Liver (tissue), 9 donors: Measurements from ENCODE around the gene ZNF862. TPM values are rescaled to one million over a fixed set of nuclear protein-coding genes. Genes with fewer than 3 reads are reported as not detected.

Source experiments
- DNase-seq: peaks from one replicate; pipeline ENCODE4 v3.0.0-alpha.2; 2017; ENCODE audit warnings: low spot score
- H3K27ac ChIP-seq, 2 donors: one replicate each; pipeline ENCODE4 v1.7.0; 2013; ENCODE audit warnings: inconsistent platforms in 2 of 2, low read length in 2 of 2, control low read depth in 1 of 2, low read depth in 1 of 2, mild to moderate bottlenecking in 1 of 2
- H3K27me3 ChIP-seq, 4 donors: one replicate each; pipeline versions ENCODE4 v1.6.1 to v1.7.0; 2013; ENCODE audit warnings: low read length in 3 of 4, inconsistent platforms in 1 of 4, mild to moderate bottlenecking in 1 of 4, moderate library complexity in 1 of 4; ENCODE audit not compliant: control insufficient read depth in 4 of 4, insufficient read depth in 4 of 4
- H3K36me3 ChIP-seq, 4 donors: one replicate each; pipeline versions ENCODE4 v1.6.1 to v1.7.0; 2013; ENCODE audit warnings: low read length in 3 of 4, mild to moderate bottlenecking in 3 of 4, low read depth in 1 of 4, moderate library complexity in 1 of 4; ENCODE audit not compliant: control insufficient read depth in 4 of 4, insufficient read depth in 3 of 4
- H3K4me1 ChIP-seq, 4 donors: one replicate each; pipeline versions ENCODE4 v1.6.1 to v1.7.0; 2013; ENCODE audit warnings: low read length in 3 of 4, mild to moderate bottlenecking in 3 of 4, moderate library complexity in 1 of 4; ENCODE audit not compliant: control insufficient read depth in 4 of 4, insufficient read depth in 4 of 4
- H3K4me3 ChIP-seq, 3 donors: one replicate each; pipeline versions ENCODE4 v1.6.1 to v1.7.0; 2013; ENCODE audit warnings: low read length in 3 of 3, control low read depth in 1 of 3, low read depth in 1 of 3, mild to moderate bottlenecking in 1 of 3
- H3K9ac ChIP-seq, 2 donors: one replicate each; pipeline ENCODE4 v1.7.0; 2013; ENCODE audit warnings: low read length in 2 of 2, mild to moderate bottlenecking in 2 of 2, moderate library complexity in 2 of 2, control low read depth in 1 of 2, low read depth in 1 of 2
- H3K9me3 ChIP-seq, 4 donors: one replicate each; pipeline versions ENCODE4 v1.6.1 to v1.7.0; 2013; ENCODE audit warnings: low read length in 3 of 4; ENCODE audit not compliant: control insufficient read depth in 4 of 4
- EGR1 ChIP-seq, 2 donors: IDR thresholded peaks; 2 replicates each; pipeline ENCODE4 v1.6.1; 2016 to 2018; ENCODE audit warnings: antibody characterized with exemption in 2 of 2, low read depth in 2 of 2
- FOXA1 ChIP-seq: IDR thresholded peaks from 2 replicates; pipeline ENCODE4 v1.6.1; 2016; ENCODE audit warnings: antibody characterized with exemption
- FOXA2 ChIP-seq: IDR thresholded peaks from 2 replicates; pipeline ENCODE4 v1.6.1; 2016; ENCODE audit warnings: antibody characterized with exemption
- GABPA ChIP-seq, 2 donors: IDR thresholded peaks in 1 of 2; conservative IDR thresholded peaks in 1 of 2; 2 replicates each; pipeline ENCODE4 v1.6.1; 2016; ENCODE audit warnings: antibody characterized with exemption in 2 of 2, mild to moderate bottlenecking in 1 of 2, moderate library complexity in 1 of 2
- HNF4G ChIP-seq: IDR thresholded peaks from 2 replicates; pipeline ENCODE4 v1.6.1; 2016; ENCODE audit warnings: antibody characterized with exemption
- JUND ChIP-seq, 2 donors: IDR thresholded peaks; 2 replicates each; pipeline ENCODE4 v1.6.1; 2016; ENCODE audit warnings: antibody characterized with exemption in 2 of 2
- NR2F2 ChIP-seq: IDR thresholded peaks from 2 replicates; pipeline ENCODE4 v1.6.1; 2016; ENCODE audit warnings: antibody characterized with exemption
- RAD21 ChIP-seq, 2 donors: IDR thresholded peaks; 2 replicates each; pipeline ENCODE4 v1.6.1; 2016; ENCODE audit warnings: antibody characterized with exemption in 2 of 2, mild to moderate bottlenecking in 2 of 2
- RXRA ChIP-seq, 2 donors: IDR thresholded peaks; 2 replicates each; pipeline ENCODE4 v1.6.1; 2017 to 2018; ENCODE audit warnings: antibody characterized with exemption in 2 of 2, mild to moderate bottlenecking in 1 of 2
- SP1 ChIP-seq: IDR thresholded peaks from 2 replicates; pipeline ENCODE4 v1.6.1; 2018; ENCODE audit warnings: antibody characterized with exemption, mild to moderate bottlenecking
- TAF1 ChIP-seq: conservative IDR thresholded peaks from 2 replicates; pipeline ENCODE4 v1.6.1; 2016; ENCODE audit warnings: antibody characterized with exemption, mild to moderate bottlenecking
- WGBS: extraction: QIAGEN DNeasy Blood & Tissue Kit; methylation state at CpG from one replicate; pipeline ENCODE4 v1.1.7; 2013; 5-methylcytosine and 5-hydroxymethylcytosine counted together
- polyA plus RNA-seq, 2 donors: library from polyadenylated mRNA; stranded (reverse) in 1 of 2; unstranded in 1 of 2; fragments of 200-250 nt in 1 of 2; fragments of >200 nt in 1 of 2; fragmentation: Nextera tagmentation in 1 of 2; extraction: Ambion mirVana in 1 of 2; gene quantifications; one replicate each; pipeline versions ENCODE4 v1.2.1 to v1.2.3, GENCODE V29; 2013 to 2015
- total RNA-seq, 2 donors: library from RNA; depleted of rRNA; stranded (reverse); fragments of >200 nt; gene quantifications; one replicate each; pipeline ENCODE4 v1.2.3, GENCODE V29; 2014
- TF ChIP-seq, protein P1 (sequence below): IDR thresholded peaks from 2 replicates; pipeline ENCODE4 v1.6.1; 2016; ENCODE audit warnings: antibody characterized with exemption
- TF ChIP-seq, protein P2 (sequence below): IDR thresholded peaks from 2 replicates; pipeline ENCODE4 v1.6.1; 2016; ENCODE audit warnings: antibody characterized with exemption
- TF ChIP-seq, protein P3 (sequence below): IDR thresholded peaks from 2 replicates; pipeline ENCODE4 v1.6.1; 2016; ENCODE audit warnings: antibody characterized with exemption, mild to moderate bottlenecking
- TF ChIP-seq, protein P4 (sequence below): fragments of 150-350 bp; IDR thresholded peaks from 2 replicates; pipeline ENCODE4 v1.5.1; 2017; ENCODE audit warnings: improper control_type of control experiment, low read depth, low read length; ENCODE audit not compliant: missing input control
- TF ChIP-seq, protein P5 (sequence below): IDR thresholded peaks from 2 replicates; pipeline ENCODE4 v1.6.1; 2016; ENCODE audit warnings: antibody characterized with exemption
- donor health status: healthy.
- donor health status: healthy.
- donor health status: healthy.
- donor health status: healthy.
- donor health status: healthy.

Gene ZNF862
- total and polyA plus RNA-seq, 4 donors: 1.9 to 9.4 (median 3.8) TPM

DNA sequence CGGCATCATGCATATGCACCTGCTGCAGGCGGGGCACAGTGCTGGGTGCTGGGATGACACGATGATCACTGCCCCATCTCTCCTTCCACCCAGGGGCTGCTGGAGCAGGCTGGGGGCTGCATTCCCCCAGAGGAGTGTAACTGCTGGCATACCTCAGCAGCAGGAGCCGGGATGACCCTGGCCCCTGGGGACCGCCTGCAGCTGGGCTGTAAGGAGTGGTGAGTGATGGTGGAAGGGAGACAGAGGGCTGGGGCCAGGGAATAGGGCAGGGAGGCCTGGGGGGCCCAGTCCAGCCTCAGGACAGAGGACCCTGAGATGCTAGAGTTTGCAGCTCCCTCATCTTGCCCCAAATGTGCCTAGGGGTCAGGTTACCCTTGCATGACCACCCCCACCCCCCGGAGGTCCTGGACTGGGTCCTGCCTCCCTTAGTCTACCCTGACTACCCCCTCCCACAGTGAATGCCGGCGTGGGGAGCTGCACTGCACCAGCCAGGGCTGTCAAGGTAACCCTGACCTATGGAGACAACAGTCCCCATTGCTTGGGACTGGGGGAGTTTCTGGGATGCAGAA is 14.5 kb upstream of the ZNF862 start:
- H3K9me3 ChIP-seq: no peaks in the 10 kb centered on the region
- H3K9ac ChIP-seq: no peak overlapping the region
- 95% methylated on average over 8 of the region's 8 CpGs for WGBS

DNA sequence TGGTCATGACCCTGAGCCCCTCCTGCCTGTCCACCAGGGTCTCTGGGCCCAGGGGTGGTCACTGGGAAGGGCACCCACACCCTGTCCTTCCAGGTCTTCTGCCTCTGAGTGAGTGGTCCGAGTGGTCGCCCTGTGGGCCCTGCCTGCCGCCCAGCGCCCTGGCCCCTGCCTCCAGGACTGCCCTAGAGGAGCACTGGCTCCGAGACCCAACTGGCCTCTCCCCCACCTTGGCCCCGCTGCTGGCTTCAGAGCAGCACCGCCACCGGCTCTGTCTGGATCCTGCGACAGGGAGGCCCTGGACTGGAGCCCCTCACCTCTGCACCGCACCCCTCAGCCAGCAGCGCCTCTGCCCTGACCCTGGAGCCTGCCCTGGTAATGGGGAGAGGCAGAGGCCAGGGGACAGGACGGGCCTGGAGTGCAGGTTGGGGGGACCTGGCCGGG is 13.9 kb upstream of the ZNF862 start:
- Histone ChIP-seq H3K36me3 (peaks cover 0 to 2% (median 0%) of the 10 kb centered on the region in 4 donors), H3K27me3 (no peaks in the 10 kb centered on the region), H3K9me3 (no peaks in the 10 kb centered on the region), H3K4me3 (no peak overlapping the region), H3K9ac (no peak overlapping the region), H3K27ac (no peak overlapping the region), H3K4me1 (peaks cover 0 to 17% (median 7%) of the 10 kb centered on the region in 4 donors)
- no peak for DNase-seq
- 95% methylated on average over 13 of the region's 13 CpGs for WGBS
- TF ChIP-seq, protein P1, sequence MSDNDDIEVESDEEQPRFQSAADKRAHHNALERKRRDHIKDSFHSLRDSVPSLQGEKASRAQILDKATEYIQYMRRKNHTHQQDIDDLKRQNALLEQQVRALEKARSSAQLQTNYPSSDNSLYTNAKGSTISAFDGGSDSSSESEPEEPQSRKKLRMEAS: no peak
- TF ChIP-seq GABPA (IDR thresholded peaks at IDR 0.05 in 1 of 2, conservative IDR thresholded peaks at IDR 0.05 in 1 of 2) (no peak), TAF1 (no peak), SP1 (no peak), FOXA1 (no peak), NR2F2 (no peak), EGR1 (IDR thresholded peaks at IDR 0.05; ENCODE audit: low read depth in 2 of 2) (no peak), RAD21 (IDR thresholded peaks at IDR 0.05) (no peak), RXRA (IDR thresholded peaks at IDR 0.05) (no peak), JUND (IDR thresholded peaks at IDR 0.05) (no peak)
- TF ChIP-seq, protein P2, sequence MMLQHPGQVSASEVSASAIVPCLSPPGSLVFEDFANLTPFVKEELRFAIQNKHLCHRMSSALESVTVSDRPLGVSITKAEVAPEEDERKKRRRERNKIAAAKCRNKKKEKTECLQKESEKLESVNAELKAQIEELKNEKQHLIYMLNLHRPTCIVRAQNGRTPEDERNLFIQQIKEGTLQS: no peak
- TF ChIP-seq, protein P3, sequence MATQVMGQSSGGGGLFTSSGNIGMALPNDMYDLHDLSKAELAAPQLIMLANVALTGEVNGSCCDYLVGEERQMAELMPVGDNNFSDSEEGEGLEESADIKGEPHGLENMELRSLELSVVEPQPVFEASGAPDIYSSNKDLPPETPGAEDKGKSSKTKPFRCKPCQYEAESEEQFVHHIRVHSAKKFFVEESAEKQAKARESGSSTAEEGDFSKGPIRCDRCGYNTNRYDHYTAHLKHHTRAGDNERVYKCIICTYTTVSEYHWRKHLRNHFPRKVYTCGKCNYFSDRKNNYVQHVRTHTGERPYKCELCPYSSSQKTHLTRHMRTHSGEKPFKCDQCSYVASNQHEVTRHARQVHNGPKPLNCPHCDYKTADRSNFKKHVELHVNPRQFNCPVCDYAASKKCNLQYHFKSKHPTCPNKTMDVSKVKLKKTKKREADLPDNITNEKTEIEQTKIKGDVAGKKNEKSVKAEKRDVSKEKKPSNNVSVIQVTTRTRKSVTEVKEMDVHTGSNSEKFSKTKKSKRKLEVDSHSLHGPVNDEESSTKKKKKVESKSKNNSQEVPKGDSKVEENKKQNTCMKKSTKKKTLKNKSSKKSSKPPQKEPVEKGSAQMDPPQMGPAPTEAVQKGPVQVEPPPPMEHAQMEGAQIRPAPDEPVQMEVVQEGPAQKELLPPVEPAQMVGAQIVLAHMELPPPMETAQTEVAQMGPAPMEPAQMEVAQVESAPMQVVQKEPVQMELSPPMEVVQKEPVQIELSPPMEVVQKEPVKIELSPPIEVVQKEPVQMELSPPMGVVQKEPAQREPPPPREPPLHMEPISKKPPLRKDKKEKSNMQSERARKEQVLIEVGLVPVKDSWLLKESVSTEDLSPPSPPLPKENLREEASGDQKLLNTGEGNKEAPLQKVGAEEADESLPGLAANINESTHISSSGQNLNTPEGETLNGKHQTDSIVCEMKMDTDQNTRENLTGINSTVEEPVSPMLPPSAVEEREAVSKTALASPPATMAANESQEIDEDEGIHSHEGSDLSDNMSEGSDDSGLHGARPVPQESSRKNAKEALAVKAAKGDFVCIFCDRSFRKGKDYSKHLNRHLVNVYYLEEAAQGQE: no peak
- TF ChIP-seq, protein P4, sequence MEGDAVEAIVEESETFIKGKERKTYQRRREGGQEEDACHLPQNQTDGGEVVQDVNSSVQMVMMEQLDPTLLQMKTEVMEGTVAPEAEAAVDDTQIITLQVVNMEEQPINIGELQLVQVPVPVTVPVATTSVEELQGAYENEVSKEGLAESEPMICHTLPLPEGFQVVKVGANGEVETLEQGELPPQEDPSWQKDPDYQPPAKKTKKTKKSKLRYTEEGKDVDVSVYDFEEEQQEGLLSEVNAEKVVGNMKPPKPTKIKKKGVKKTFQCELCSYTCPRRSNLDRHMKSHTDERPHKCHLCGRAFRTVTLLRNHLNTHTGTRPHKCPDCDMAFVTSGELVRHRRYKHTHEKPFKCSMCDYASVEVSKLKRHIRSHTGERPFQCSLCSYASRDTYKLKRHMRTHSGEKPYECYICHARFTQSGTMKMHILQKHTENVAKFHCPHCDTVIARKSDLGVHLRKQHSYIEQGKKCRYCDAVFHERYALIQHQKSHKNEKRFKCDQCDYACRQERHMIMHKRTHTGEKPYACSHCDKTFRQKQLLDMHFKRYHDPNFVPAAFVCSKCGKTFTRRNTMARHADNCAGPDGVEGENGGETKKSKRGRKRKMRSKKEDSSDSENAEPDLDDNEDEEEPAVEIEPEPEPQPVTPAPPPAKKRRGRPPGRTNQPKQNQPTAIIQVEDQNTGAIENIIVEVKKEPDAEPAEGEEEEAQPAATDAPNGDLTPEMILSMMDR: no peak

More for the DNA sequence above, 14.5 kb upstream of the ZNF862 start:
- Histone ChIP-seq H3K4me3 (no peak overlapping the region), H3K27ac (no peak overlapping the region), H3K36me3 (peaks cover 0 to 2% (median 0%) of the 10 kb centered on the region in 4 donors), H3K27me3 (no peaks in the 10 kb centered on the region), H3K4me1 (peaks cover 0 to 17% (median 7%) of the 10 kb centered on the region in 4 donors)
- TF ChIP-seq TAF1 (no peak), SP1 (no peak), FOXA1 (no peak), RXRA (IDR thresholded peaks at IDR 0.05) (no peak), HNF4G (no peak), NR2F2 (no peak), FOXA2 (no peak)
- TF ChIP-seq, protein P5, sequence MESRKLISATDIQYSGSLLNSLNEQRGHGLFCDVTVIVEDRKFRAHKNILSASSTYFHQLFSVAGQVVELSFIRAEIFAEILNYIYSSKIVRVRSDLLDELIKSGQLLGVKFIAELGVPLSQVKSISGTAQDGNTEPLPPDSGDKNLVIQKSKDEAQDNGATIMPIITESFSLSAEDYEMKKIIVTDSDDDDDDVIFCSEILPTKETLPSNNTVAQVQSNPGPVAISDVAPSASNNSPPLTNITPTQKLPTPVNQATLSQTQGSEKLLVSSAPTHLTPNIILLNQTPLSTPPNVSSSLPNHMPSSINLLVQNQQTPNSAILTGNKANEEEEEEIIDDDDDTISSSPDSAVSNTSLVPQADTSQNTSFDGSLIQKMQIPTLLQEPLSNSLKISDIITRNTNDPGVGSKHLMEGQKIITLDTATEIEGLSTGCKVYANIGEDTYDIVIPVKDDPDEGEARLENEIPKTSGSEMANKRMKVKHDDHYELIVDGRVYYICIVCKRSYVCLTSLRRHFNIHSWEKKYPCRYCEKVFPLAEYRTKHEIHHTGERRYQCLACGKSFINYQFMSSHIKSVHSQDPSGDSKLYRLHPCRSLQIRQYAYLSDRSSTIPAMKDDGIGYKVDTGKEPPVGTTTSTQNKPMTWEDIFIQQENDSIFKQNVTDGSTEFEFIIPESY: no peak
- DNase-seq: no peak
